IMR-90 (cell line): ENCODE data around the gene PCDHGA4. TPM values are rescaled to one million over a fixed set of nuclear protein-coding genes. Genes with fewer than 3 reads are reported as not detected.

Source experiments
- ATAC-seq: fragments of 200-7000 bp; cut with Tn5 transposase; 2 replicates; pipeline ENCODE4 v1.9.1; 2020; ENCODE audit warnings: low read depth, mild to moderate bottlenecking, moderate library complexity
- BruUV-seq: library from RNA; stranded (reverse); fragments of 400-500 nt; replicated peaks from 2 replicates; lab custom pipeline; 2021; lab: Mats Ljungman, UMichigan
- CTCF ChIA-PET: fragments of 300-600 bp; formaldehyde crosslinking; extraction: SDS; loops from one replicate; lab custom pipeline; 2021; ENCODE audit warnings: antibody characterized with exemption; lab: Yijun Ruan, JAX
- POLR2A ChIA-PET: fragments of 300-600 bp; sonication (Branson Sonifier 250); formaldehyde crosslinking; loops from one replicate; lab custom pipeline; 2022; ENCODE audit warnings: antibody characterized with exemption; ENCODE audit not compliant: unreplicated experiment; lab: Charles Lee
- DNase-seq: peaks from one replicate; pipeline ENCODE4 v3.0.0; 2013
- H2AFZ ChIP-seq: replicated peaks from 2 replicates; pipeline ENCODE3; 2013; ENCODE audit warnings: low read length, mild to moderate bottlenecking; ENCODE audit not compliant: poor library complexity
- H2AK5ac ChIP-seq: 2 replicates; pipeline ENCODE4 v1.6.1; 2013; ENCODE audit warnings: low read depth, low read length, inconsistent platforms
- H2AK9ac ChIP-seq: replicated peaks from 2 replicates; pipeline ENCODE3; 2013; ENCODE audit warnings: mild to moderate bottlenecking, low read depth, low read length, moderate library complexity; ENCODE audit not compliant: poor library complexity
- H2BK120ac ChIP-seq: 2 replicates; pipeline ENCODE4 v1.6.1; 2013; ENCODE audit warnings: low read depth, low read length, inconsistent platforms
- H2BK15ac ChIP-seq: 3 replicates; pipeline ENCODE4 v1.6.1; 2013; ENCODE audit warnings: low read depth, low read length, inconsistent platforms
- H2BK20ac ChIP-seq: 2 replicates; pipeline ENCODE4 v1.6.1; 2013; ENCODE audit warnings: low read depth, mild to moderate bottlenecking, inconsistent platforms, low read length, moderate library complexity
- H2BK5ac ChIP-seq: 2 replicates; pipeline ENCODE4 v1.6.1; 2013; ENCODE audit warnings: mild to moderate bottlenecking, low read depth, low read length, inconsistent platforms; ENCODE audit not compliant: poor library complexity, severe bottlenecking
- H3K14ac ChIP-seq: replicated peaks from 2 replicates; pipeline ENCODE4 v1.6.1; 2013; ENCODE audit warnings: low read depth, low read length, inconsistent platforms
- H3K18ac ChIP-seq: 2 replicates; pipeline ENCODE4 v1.6.1; 2013; ENCODE audit warnings: low read depth, low read length, control low read depth
- H3K23ac ChIP-seq: 2 replicates; pipeline ENCODE4 v1.6.1; 2013; ENCODE audit warnings: low read depth, low read length, inconsistent platforms
- H3K27ac ChIP-seq: 2 replicates; pipeline ENCODE4 v1.5.1; 2013; ENCODE audit warnings: mild to moderate bottlenecking, control low read depth, low read length; ENCODE audit not compliant: insufficient read depth
- H3K27me3 ChIP-seq: 2 replicates; pipeline ENCODE4 v1.6.1; 2013; ENCODE audit warnings: low read length; ENCODE audit not compliant: control insufficient read depth, insufficient read depth
- H3K36me3 ChIP-seq: 2 replicates; pipeline ENCODE4 v1.6.1; 2013; ENCODE audit warnings: low read length, mixed read lengths; ENCODE audit not compliant: control insufficient read depth, insufficient read depth
- H3K4ac ChIP-seq: 2 replicates; pipeline ENCODE4 v1.6.1; 2013; ENCODE audit warnings: low read depth, low read length, inconsistent platforms
- H3K4me1 ChIP-seq: 2 replicates; pipeline ENCODE4 v1.6.1; 2013; ENCODE audit warnings: low read length, mixed read lengths; ENCODE audit not compliant: control insufficient read depth, insufficient read depth
- H3K4me2 ChIP-seq: 2 replicates; pipeline ENCODE4 v1.6.1; 2013; ENCODE audit warnings: low read depth, mild to moderate bottlenecking, control low read depth, low read length, moderate library complexity
- H3K4me3 ChIP-seq: 2 replicates; pipeline ENCODE4 v1.5.1; 2013; ENCODE audit warnings: low read depth, mild to moderate bottlenecking, control low read depth, low read length, moderate library complexity; ENCODE audit not compliant: insufficient read depth
- H3K56ac ChIP-seq: 2 replicates; pipeline ENCODE4 v1.6.1; 2013; ENCODE audit warnings: low read length, inconsistent platforms; ENCODE audit not compliant: insufficient read depth; ENCODE audit errors: extremely low read depth
- H3K79me1 ChIP-seq, 2 experiments: 2 replicates each; pipeline ENCODE4 v1.6.1; 2013; ENCODE audit warnings: low read length in 2 of 2, inconsistent platforms in 1 of 2, low read depth in 1 of 2
- H3K9ac ChIP-seq: 2 replicates; pipeline ENCODE4 v1.6.1; 2013; ENCODE audit warnings: low read depth, low read length, control low read depth
- H3K9me1 ChIP-seq: 2 replicates; pipeline ENCODE4 v1.6.1; 2013; ENCODE audit warnings: low read length, inconsistent platforms; ENCODE audit not compliant: insufficient read depth
- H3K9me3 ChIP-seq: 2 replicates; pipeline ENCODE4 v1.6.1; 2013; ENCODE audit warnings: low read length; ENCODE audit not compliant: control insufficient read depth, insufficient read depth
- H4K20me1 ChIP-seq: 2 replicates; pipeline ENCODE4 v1.6.1; 2013; ENCODE audit warnings: low read length, inconsistent platforms; ENCODE audit not compliant: insufficient read depth
- H4K5ac ChIP-seq: 2 replicates; pipeline ENCODE4 v1.6.1; 2013; ENCODE audit warnings: mild to moderate bottlenecking, low read depth, low read length, control low read depth
- H4K8ac ChIP-seq, 2 experiments: 2 replicates each; pipeline ENCODE4 v1.6.1; 2013; ENCODE audit warnings: low read depth in 2 of 2, low read length in 2 of 2, control low read depth in 1 of 2, inconsistent platforms in 1 of 2
- H4K91ac ChIP-seq: 2 replicates; pipeline ENCODE4 v1.6.1; 2013; ENCODE audit warnings: low read depth, low read length, inconsistent platforms; ENCODE audit not compliant: insufficient read depth
- BHLHE40 ChIP-seq: fragments of 150-350 bp; IDR thresholded peaks from 2 replicates; pipeline ENCODE4 v1.6.1; 2016; ENCODE audit warnings: mild to moderate bottlenecking, low read depth, low read length
- MAZ ChIP-seq: IDR thresholded peaks from 2 replicates; pipeline ENCODE4 v1.6.1; 2012; ENCODE audit warnings: low read depth, mild to moderate bottlenecking, low read length, improper control_type of control experiment, moderate library complexity, borderline replicate concordance
- NFE2L2 ChIP-seq: fragments of 150-350 bp; IDR thresholded peaks from 2 replicates; pipeline ENCODE4 v1.6.1; 2016; ENCODE audit warnings: low read depth, mild to moderate bottlenecking, low read length
- RAD21 ChIP-seq: IDR thresholded peaks from 2 replicates; pipeline ENCODE4 v1.6.1; 2012; ENCODE audit warnings: low read length, improper control_type of control experiment
- SMC3 ChIP-seq: fragments of 150-350 bp; IDR thresholded peaks from 2 replicates; pipeline ENCODE4 v1.6.1; 2016; ENCODE audit warnings: low read depth, mild to moderate bottlenecking, antibody characterized with exemption, low read length, moderate library complexity
- WGBS, 2 experiments: methylation state at CpG; one replicate each; pipeline versions ENCODE4 v1.1.5 to v1.1.7; 2013; ENCODE audit warnings: missing lambda C conversion rate in 2 of 2; ENCODE audit not compliant: insufficient read length in 1 of 2; ENCODE audit errors: extremely low coverage in 2 of 2; 5-methylcytosine and 5-hydroxymethylcytosine counted together
- dilution Hi-C: fragments of 300-500 bp; cut with HindIII; formaldehyde crosslinking; loops from one replicate; pipeline ENCODE4 v1.14.3; 2018; ENCODE audit warnings: low sequenced_read_pairs; ENCODE audit not compliant: unreplicated experiment
- in situ Hi-C: fragments of 300-500 bp; cut with MboI; formaldehyde crosslinking; loops from 3 replicates; pipeline ENCODE4 v1.14.3; 2019; ENCODE audit warnings: low sequenced_read_pairs, inconsistent platforms, mixed read lengths
- intact Hi-C: fragments of 100-400 bp; cut with micrococcal nuclease; formaldehyde crosslinking; loops from 2 replicates; pipeline ENCODE4 v1.10.0; 2022
- polyA plus RNA-seq, 3 experiments: library from polyadenylated mRNA; depleted of rRNA; stranded (reverse); fragments of >200 nt; gene quantifications; 2 replicates each; pipeline ENCODE4 v1.2.3, GENCODE V29; 2012; ENCODE audit warnings: low replicate concordance in 1 of 3
- total RNA-seq: library from RNA; depleted of rRNA; stranded (reverse); fragments of >200 nt; gene quantifications from 2 replicates; pipeline ENCODE4 v1.2.3, GENCODE V29; 2012
- TF ChIP-seq, protein P1 (sequence below): conservative IDR thresholded peaks from 2 replicates; pipeline ENCODE4 v1.5.1; 2012; ENCODE audit warnings: mild to moderate bottlenecking, low read depth, low read length, improper control_type of control experiment

The PCDHGA4 gene
- total and polyA plus RNA-seq, 2 of the 4 experiments (the other 2 are of a cell fraction), result 3.5 to 5.4 TPM

DNA sequence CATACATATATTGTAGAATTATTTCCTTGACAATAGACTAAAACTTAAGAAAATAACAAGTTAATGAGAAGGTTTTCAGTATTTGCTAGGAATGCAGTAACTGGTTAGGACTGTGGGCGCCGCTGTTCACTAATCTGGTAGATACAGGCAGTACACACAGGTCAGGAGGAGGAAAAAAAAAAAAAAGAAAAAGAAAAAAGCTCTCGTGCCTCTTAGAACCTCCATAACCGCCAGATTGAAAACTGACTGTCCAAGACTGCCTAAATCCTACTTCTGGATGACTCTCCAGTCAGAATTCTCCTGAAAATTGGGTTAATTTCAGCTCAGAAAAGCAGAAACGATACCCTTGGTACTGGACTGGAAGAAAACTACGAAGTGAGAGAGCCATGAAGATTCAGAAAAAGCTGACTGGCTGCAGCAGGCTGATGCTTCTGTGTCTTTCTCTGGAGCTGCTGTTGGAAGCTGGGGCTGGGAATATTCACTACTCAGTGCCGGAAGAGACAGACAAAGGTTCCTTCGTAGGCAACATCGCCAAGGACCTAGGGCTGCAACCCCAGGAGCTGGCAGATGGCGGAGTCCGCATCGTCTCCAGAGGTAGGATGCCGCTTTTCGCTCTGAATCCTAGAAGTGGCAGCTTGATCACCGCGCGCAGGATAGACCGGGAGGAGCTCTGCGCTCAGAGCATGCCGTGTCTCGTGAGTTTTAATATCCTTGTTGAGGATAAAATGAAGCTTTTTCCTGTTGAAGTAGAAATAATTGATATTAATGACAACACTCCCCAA is 24.3 kb upstream of the PCDHGA4 start, which contains the start of gene PCDHGA1:
Gene PCDHGA1, plus strand, starts transcription at position 216 of the 782 bp plus-strand sequence.
- H3K27ac ChIP-seq, result no peak within 1 kb of the TSS
- no peaks in the 10 kb centered on the region for H3K9me1 ChIP-seq
- in situ Hi-C loops (no loop called here), dilution Hi-C loops (no loop called here), intact Hi-C loops (no loop called here)
- no peak within 1 kb of the TSS for H4K91ac ChIP-seq
- H3K9me3 ChIP-seq, result peaks cover 31% of the 10 kb centered on the region
- H3K4me3 ChIP-seq, result peak within 1 kb of the TSS; percentile 55
- peak within 1 kb of the TSS; percentile 43; the same call in 1 of the 2 replicates for H3K14ac ChIP-seq
- peak within 1 kb of the TSS; percentile 85 for H2AFZ ChIP-seq
- H2AK9ac ChIP-seq, result no peak within 1 kb of the TSS
- H2BK15ac ChIP-seq, result no peak within 1 kb of the TSS
- H3K23ac ChIP-seq, result peak within 1 kb of the TSS; percentile 10; the same call in 1 of the 2 replicates
- ATAC-seq, result peak; percentile 49
- no peaks in the 10 kb centered on the region for H3K4me1 ChIP-seq
- H3K18ac ChIP-seq, result 0 out of 2 replicates have a peak within 1 kb of the TSS, but pooled peaks have one; percentile 57
- H4K5ac ChIP-seq, result peak within 1 kb of the TSS; percentile 67; the same call in 1 of the 2 replicates
- H3K4ac ChIP-seq, result no peak within 1 kb of the TSS
- CTCF ChIA-PET, result interaction anchor here (0.6 to 1.2 kb wide), 7 partner anchors 8 to 233 kb away, joined by 3 to 6 read pairs (median 3); partner anchors contain the start of genes PCDHGA10 and PCDHGA2
- POLR2A ChIA-PET, result no interaction called here
- no peak within 1 kb of the TSS for H2BK20ac ChIP-seq
- peak; percentile 75 for DNase-seq
- H4K20me1 ChIP-seq, result no peaks in the 10 kb centered on the region
- H3K56ac ChIP-seq, result no peak within 1 kb of the TSS
- peak within 1 kb of the TSS; percentile 45; the same call in 1 of the 2 replicates for H3K9ac ChIP-seq
- peaks cover 2% of the 10 kb centered on the region for H3K36me3 ChIP-seq
- no TSS peak for BruUV-seq
- WGBS, 2 experiments, result 7% methylated on average over 5 of the region's 21 CpGs; no CpG with 5 or more reads in 1 of the 2 experiments
- no peak within 1 kb of the TSS for H2AK5ac ChIP-seq
- H3K4me2 ChIP-seq, result peak within 1 kb of the TSS; percentile 88
- peak within 1 kb of the TSS; percentile 60 for H2BK5ac ChIP-seq
- H3K79me1 ChIP-seq, result no peaks in the 10 kb centered on the region; a peak in 1 of 4 replicates
- no peaks in the 10 kb centered on the region for H3K27me3 ChIP-seq
- no peak for TF ChIP-seq SMC3
- peak; percentile 21; the same call in 1 of the 2 replicates for TF ChIP-seq BHLHE40
- TF ChIP-seq MAZ, result no peak
- TF ChIP-seq NFE2L2, result no peak
- TF ChIP-seq, protein P1, sequence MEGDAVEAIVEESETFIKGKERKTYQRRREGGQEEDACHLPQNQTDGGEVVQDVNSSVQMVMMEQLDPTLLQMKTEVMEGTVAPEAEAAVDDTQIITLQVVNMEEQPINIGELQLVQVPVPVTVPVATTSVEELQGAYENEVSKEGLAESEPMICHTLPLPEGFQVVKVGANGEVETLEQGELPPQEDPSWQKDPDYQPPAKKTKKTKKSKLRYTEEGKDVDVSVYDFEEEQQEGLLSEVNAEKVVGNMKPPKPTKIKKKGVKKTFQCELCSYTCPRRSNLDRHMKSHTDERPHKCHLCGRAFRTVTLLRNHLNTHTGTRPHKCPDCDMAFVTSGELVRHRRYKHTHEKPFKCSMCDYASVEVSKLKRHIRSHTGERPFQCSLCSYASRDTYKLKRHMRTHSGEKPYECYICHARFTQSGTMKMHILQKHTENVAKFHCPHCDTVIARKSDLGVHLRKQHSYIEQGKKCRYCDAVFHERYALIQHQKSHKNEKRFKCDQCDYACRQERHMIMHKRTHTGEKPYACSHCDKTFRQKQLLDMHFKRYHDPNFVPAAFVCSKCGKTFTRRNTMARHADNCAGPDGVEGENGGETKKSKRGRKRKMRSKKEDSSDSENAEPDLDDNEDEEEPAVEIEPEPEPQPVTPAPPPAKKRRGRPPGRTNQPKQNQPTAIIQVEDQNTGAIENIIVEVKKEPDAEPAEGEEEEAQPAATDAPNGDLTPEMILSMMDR, result peak; percentile 68
- peak; percentile 45 for TF ChIP-seq RAD21
- no peak within 1 kb of the TSS for H2BK120ac ChIP-seq
- 0 out of 4 replicates have a peak within 1 kb of the TSS, but pooled peaks of 1 of the 2 experiments have one; percentile 31 for H4K8ac ChIP-seq
